Nephron progenitor cell (in vitro differentiated cells): ENCODE data around the gene PASK.

Experiments used
- DNase-seq: peaks from one replicate; pipeline ENCODE4 v3.0.0; 2021
- H3K27ac Mint-ChIP-seq: 2 replicates; pipeline ENCODE4 v1.8.0; 2021; ENCODE audit warnings: mild to moderate bottlenecking, moderate library complexity, mixed read lengths
- H3K27me3 Mint-ChIP-seq: 2 replicates; pipeline ENCODE4 v1.8.0; 2021; ENCODE audit warnings: mild to moderate bottlenecking, low read depth, mixed read lengths; ENCODE audit not compliant: poor library complexity
- H3K36me3 Mint-ChIP-seq: 2 replicates; pipeline ENCODE4 v1.8.0; 2021; ENCODE audit warnings: low read depth, mixed read lengths
- H3K4me1 Mint-ChIP-seq: 2 replicates; pipeline ENCODE4 v1.8.0; 2021; ENCODE audit warnings: mixed read lengths
- H3K4me3 Mint-ChIP-seq: 2 replicates; pipeline ENCODE4 v1.8.0; 2021; ENCODE audit warnings: mild to moderate bottlenecking, moderate library complexity, mixed read lengths
- H3K9me3 Mint-ChIP-seq: 2 replicates; pipeline ENCODE4 v1.8.0; 2021; ENCODE audit warnings: mild to moderate bottlenecking, moderate library complexity, mixed read lengths
- TF ChIP-seq, protein P1 (sequence below): fragments of 200-600 bp; sonication (generic); IDR thresholded peaks from 2 replicates; pipeline ENCODE4 v1.5.0; 2021; ENCODE audit warnings: antibody characterized with exemption

PASK gene

GRCh38 chr2:241149675-241149924, 328 bp upstream of the PASK start:
- Mint-ChIP-seq H3K4me3 (peak overlapping the region; percentile 93), H3K36me3 (peaks cover 5% of the 10 kb centered on the region), H3K4me1 (peaks cover 34% of the 10 kb centered on the region), H3K9me3 (no peaks in the 10 kb centered on the region), H3K27me3 (peaks cover 12% of the 10 kb centered on the region), H3K27ac (no peak overlapping the region)
- TF ChIP-seq, protein P1, sequence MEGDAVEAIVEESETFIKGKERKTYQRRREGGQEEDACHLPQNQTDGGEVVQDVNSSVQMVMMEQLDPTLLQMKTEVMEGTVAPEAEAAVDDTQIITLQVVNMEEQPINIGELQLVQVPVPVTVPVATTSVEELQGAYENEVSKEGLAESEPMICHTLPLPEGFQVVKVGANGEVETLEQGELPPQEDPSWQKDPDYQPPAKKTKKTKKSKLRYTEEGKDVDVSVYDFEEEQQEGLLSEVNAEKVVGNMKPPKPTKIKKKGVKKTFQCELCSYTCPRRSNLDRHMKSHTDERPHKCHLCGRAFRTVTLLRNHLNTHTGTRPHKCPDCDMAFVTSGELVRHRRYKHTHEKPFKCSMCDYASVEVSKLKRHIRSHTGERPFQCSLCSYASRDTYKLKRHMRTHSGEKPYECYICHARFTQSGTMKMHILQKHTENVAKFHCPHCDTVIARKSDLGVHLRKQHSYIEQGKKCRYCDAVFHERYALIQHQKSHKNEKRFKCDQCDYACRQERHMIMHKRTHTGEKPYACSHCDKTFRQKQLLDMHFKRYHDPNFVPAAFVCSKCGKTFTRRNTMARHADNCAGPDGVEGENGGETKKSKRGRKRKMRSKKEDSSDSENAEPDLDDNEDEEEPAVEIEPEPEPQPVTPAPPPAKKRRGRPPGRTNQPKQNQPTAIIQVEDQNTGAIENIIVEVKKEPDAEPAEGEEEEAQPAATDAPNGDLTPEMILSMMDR = no peak
- DNase-seq = no peak

GRCh38 chr2:241148239-241148638, 1.0 kb downstream of the PASK start:
- peak overlapping the region; percentile 93 for H3K4me3 Mint-ChIP-seq
- no peak for DNase-seq
- peaks cover 34% of the 10 kb centered on the region for H3K4me1 Mint-ChIP-seq
- no peaks in the 10 kb centered on the region for H3K9me3 Mint-ChIP-seq
- peaks cover 2% of the 10 kb centered on the region for H3K36me3 Mint-ChIP-seq
- no peak overlapping the region for H3K27ac Mint-ChIP-seq
- H3K27me3 Mint-ChIP-seq = peaks cover 12% of the 10 kb centered on the region
- TF ChIP-seq, protein P1 = no peak

DNA sequence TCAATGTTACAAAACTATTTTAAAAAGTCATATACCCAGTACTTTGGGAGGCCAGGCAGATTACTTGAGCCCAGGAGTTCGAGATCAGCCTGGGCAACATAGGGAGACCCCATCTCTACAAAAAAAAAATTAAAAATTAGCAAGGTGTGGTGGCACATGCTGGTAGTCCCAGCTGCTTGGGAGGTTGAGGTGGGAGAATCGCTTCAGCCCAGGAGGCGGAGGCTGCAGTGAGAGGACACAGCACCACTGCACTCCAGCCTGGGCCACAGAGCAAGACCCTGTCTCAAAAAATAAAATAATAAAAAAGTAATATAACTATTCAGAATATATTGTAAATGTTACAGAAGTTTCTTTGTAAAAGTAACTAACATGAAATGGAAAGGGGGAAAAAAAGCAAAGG, 1.9 kb downstream of the PASK start:
- no peak for DNase-seq
- Mint-ChIP-seq H3K4me3 (peak overlapping the region; percentile 93), H3K36me3 (no peaks in the 10 kb centered on the region), H3K27ac (no peak overlapping the region), H3K27me3 (peaks cover 12% of the 10 kb centered on the region), H3K9me3 (no peaks in the 10 kb centered on the region), H3K4me1 (peaks cover 34% of the 10 kb centered on the region)
- TF ChIP-seq, protein P1 = no peak

DNA sequence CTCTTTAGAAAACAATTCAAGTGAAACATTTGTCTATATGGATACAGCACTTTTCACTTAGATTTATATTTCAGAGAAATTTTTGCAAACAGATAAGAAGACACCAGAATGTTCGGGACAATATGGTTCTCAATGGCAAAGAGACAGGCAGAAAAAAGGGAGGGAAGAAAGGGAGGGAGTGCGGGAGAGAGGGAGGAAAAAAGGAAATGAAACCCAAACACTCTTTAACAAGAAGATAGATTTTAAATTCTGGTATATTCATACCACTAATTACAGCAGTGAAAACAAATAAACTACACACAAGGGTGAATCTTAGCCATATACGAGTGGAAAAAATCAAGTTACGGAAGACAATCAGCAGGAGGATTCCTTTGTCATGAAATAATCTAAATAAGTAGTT, 3.0 kb downstream of the PASK start:
- Mint-ChIP-seq H3K9me3 (no peaks in the 10 kb centered on the region), H3K4me3 (no peak overlapping the region), H3K4me1 (peaks cover 25% of the 10 kb centered on the region), H3K27ac (no peak overlapping the region), H3K27me3 (peaks cover 12% of the 10 kb centered on the region), H3K36me3 (no peaks in the 10 kb centered on the region)
- no peak for DNase-seq
- TF ChIP-seq, protein P1 = no peak

- no peak for DNase-seq
- TF ChIP-seq, protein P1 = no peak
- Mint-ChIP-seq H3K36me3 (no peaks in the 10 kb centered on the region), H3K27me3 (peaks cover 4% of the 10 kb centered on the region), H3K27ac (no peak overlapping the region), H3K4me1 (no peaks in the 10 kb centered on the region), H3K4me3 (no peak overlapping the region), H3K9me3 (no peaks in the 10 kb centered on the region)
Measured at GRCh38 chr2:241142593-241142992, 6.7 kb downstream of the PASK start.

DNA sequence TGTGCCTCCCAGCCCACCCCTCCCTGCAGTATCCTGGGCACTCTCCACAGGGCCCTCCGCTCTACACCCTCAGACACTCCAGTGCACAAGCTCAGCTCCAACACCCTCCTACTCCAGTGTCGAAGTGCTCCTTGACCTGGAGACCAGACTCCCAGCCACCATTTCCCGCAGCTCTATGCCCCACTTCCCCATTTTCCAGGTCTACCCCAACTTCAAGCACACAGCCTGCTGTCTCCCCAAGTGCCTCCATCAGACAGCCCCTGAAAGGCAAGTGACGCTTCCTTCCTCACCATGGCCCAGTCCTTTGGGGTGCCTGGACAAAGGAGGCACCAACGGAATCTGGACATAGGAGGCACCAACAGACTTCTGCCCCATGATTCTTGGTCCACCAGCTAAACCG, 7.2 kb downstream of the PASK start:
- H3K4me1 Mint-ChIP-seq = no peaks in the 10 kb centered on the region
- no peaks in the 10 kb centered on the region for H3K9me3 Mint-ChIP-seq
- H3K4me3 Mint-ChIP-seq = no peak overlapping the region
- no peak for DNase-seq
- TF ChIP-seq, protein P1 = no peak
- H3K27me3 Mint-ChIP-seq = peaks cover 3% of the 10 kb centered on the region
- H3K36me3 Mint-ChIP-seq = no peaks in the 10 kb centered on the region
- H3K27ac Mint-ChIP-seq = no peak overlapping the region
